T-helper 2 cell treated with Interferon-gamma antibody and Interleukin-4, amounts not matched to agents 5 μg/mL and 100 μg/mL, for 36 hours (primary cell): ENCODE results near the gene ZSWIM3.

ENCODE experiments used
- DNase-seq: peaks from one replicate; pipeline ENCODE4 v3.0.0; 2021; ENCODE audit warnings: low spot score
- H3K27ac Mint-ChIP-seq: one replicate; pipeline ENCODE4 v1.8.0; 2021; ENCODE audit warnings: mild to moderate bottlenecking, mixed read lengths
- H3K27me3 Mint-ChIP-seq: one replicate; pipeline ENCODE4 v1.8.0; 2021; ENCODE audit warnings: low read depth, mixed read lengths
- H3K36me3 Mint-ChIP-seq: one replicate; pipeline ENCODE4 v1.8.0; 2021; ENCODE audit warnings: low read depth, mixed read lengths
- H3K4me1 Mint-ChIP-seq: one replicate; pipeline ENCODE4 v1.8.0; 2021; ENCODE audit warnings: low read depth, mixed read lengths
- H3K4me3 Mint-ChIP-seq: one replicate; pipeline ENCODE4 v1.8.0; 2022; ENCODE audit warnings: mild to moderate bottlenecking, moderate library complexity, mixed read lengths
- H3K9me3 Mint-ChIP-seq: one replicate; pipeline ENCODE4 v1.8.0; 2021; ENCODE audit warnings: mixed read lengths

ZSWIM3 gene

DNA sequence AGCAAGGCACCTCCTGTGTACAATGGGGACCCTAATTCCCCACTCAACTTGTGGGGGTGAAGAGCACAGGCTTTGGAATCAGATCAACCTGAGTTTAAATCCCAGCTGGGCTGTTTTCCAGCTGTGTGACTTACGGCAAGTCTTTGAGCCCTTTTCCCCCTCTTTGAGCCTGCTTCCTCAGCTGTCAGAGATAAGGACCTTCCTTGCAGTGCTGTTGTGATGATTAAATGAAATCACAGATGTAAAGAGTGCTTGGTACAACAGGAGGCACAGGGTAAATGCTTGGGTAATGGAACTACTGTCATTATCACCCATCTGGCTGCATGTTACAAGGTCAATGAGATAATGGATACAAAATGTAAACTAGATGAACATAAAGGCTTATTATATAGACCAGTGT, 20.6 kb upstream of the ZSWIM3 start:
- no peak overlapping the region for H3K4me3 Mint-ChIP-seq
- H3K9me3 Mint-ChIP-seq = no peaks in the 10 kb centered on the region
- peaks cover 7% of the 10 kb centered on the region for H3K27me3 Mint-ChIP-seq
- no peaks in the 10 kb centered on the region for H3K36me3 Mint-ChIP-seq
- DNase-seq = no peak
- H3K27ac Mint-ChIP-seq = no peak overlapping the region
- peaks cover 20% of the 10 kb centered on the region for H3K4me1 Mint-ChIP-seq

DNA sequence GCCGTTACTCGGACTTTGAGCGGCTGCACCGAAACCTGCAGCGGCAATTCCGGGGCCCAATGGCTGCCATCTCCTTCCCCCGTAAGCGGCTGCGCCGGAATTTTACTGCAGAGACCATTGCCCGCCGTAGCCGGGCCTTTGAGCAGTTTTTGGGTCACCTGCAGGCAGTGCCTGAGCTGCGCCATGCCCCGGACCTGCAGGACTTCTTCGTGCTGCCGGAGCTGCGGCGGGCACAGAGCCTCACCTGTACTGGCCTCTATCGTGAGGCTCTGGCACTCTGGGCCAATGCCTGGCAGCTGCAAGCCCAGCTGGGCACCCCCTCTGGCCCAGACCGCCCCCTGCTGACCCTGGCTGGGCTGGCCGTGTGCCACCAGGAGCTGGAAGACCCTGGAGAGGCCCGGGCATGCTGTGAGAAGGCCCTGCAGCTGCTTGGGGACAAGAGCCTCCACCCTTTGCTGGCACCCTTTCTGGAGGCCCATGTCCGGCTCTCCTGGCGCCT, 16.7 kb upstream of the ZSWIM3 start:
- Mint-ChIP-seq H3K27ac (no peak overlapping the region), H3K27me3 (no peaks in the 10 kb centered on the region), H3K4me3 (no peak overlapping the region), H3K4me1 (peaks cover 2% of the 10 kb centered on the region), H3K9me3 (no peaks in the 10 kb centered on the region), H3K36me3 (peaks cover 20% of the 10 kb centered on the region)
- no peak for DNase-seq

DNA sequence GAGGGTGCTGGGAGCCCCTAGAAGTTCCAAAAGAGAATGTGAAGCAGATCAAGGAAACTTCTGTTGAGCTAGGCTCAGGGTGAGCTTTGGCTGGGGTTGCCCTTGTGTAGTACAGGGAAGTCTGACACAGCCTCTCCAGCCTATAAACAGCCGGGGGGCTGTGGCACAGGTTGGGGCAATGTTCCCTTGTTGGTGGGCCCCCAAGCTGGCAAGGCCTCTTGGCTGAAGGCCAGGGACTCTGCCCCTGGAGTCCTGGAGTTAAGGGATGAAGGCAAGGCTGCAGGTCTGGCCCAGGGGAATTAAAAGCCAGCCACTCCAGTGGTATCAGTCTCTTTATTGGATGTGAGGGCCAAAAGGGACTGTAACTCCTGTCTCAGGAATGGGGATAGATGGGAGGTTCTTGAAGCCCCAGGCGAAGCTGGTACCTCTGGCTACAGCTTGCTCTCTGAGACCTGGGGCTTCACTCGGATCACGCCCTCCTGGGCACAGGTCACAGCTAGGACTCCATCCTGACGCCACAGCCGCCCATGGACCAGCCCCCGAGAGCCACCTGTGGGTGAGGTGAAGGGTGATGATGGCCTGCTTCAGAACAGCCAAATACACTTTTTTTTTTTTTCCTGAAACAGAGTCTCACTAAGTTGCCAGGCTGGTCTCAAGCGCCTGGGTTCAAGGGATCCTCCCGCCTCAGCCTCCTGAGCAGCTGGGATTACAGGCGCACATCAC, 15.8 kb upstream of the ZSWIM3 start:
- no peak for DNase-seq
- Mint-ChIP-seq H3K27ac (no peak overlapping the region), H3K27me3 (no peaks in the 10 kb centered on the region), H3K4me1 (no peaks in the 10 kb centered on the region), H3K4me3 (no peak overlapping the region), H3K36me3 (peaks cover 20% of the 10 kb centered on the region), H3K9me3 (no peaks in the 10 kb centered on the region)

- Mint-ChIP-seq H3K36me3 (peaks cover 20% of the 10 kb centered on the region), H3K9me3 (no peaks in the 10 kb centered on the region), H3K4me1 (no peaks in the 10 kb centered on the region), H3K27me3 (no peaks in the 10 kb centered on the region), H3K4me3 (no peak overlapping the region), H3K27ac (no peak overlapping the region)
- DNase-seq = no peak
Measured at GRCh38 chr20:45842169-45842812, 15.1 kb upstream of the ZSWIM3 start.

GRCh38 chr20:45843506-45843905, 13.9 kb upstream of the ZSWIM3 start:
- no peaks in the 10 kb centered on the region for H3K27me3 Mint-ChIP-seq
- no peaks in the 10 kb centered on the region for H3K4me1 Mint-ChIP-seq
- H3K36me3 Mint-ChIP-seq = peaks cover 20% of the 10 kb centered on the region
- no peak overlapping the region for H3K4me3 Mint-ChIP-seq
- no peak for DNase-seq
- no peak overlapping the region for H3K27ac Mint-ChIP-seq
- no peaks in the 10 kb centered on the region for H3K9me3 Mint-ChIP-seq

DNA sequence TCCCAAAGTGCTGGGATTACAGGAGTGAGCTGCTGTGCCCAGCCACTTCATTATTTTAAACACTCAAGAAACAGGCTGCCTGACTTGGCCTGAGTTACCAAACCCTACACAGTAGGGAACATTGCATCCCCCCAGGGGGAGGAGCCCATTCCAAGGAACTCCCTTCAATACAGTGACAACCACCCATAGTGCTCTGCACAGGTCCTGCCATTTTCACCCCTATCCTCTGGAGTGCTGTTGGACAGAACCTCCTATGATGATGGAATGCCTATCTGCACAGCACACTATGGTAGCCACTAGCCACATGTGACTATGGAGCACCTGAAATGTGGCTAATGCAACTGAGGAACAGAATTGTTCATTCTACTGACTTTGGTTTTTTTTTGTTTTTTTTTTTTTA, 12.0 kb upstream of the ZSWIM3 start:
- DNase-seq = no peak
- no peak overlapping the region for H3K4me3 Mint-ChIP-seq
- H3K4me1 Mint-ChIP-seq = no peaks in the 10 kb centered on the region
- no peaks in the 10 kb centered on the region for H3K27me3 Mint-ChIP-seq
- no peak overlapping the region for H3K27ac Mint-ChIP-seq
- H3K36me3 Mint-ChIP-seq = peaks cover 30% of the 10 kb centered on the region
- no peaks in the 10 kb centered on the region for H3K9me3 Mint-ChIP-seq

GRCh38 chr20:45848421-45848820, 9.0 kb upstream of the ZSWIM3 start:
- Mint-ChIP-seq H3K27me3 (no peaks in the 10 kb centered on the region), H3K9me3 (no peaks in the 10 kb centered on the region), H3K27ac (no peak overlapping the region), H3K4me3 (no peak overlapping the region), H3K4me1 (peaks cover 2% of the 10 kb centered on the region), H3K36me3 (peaks cover 33% of the 10 kb centered on the region)
- DNase-seq = no peak

- Mint-ChIP-seq H3K27me3 (no peaks in the 10 kb centered on the region), H3K4me3 (no peak overlapping the region), H3K9me3 (no peaks in the 10 kb centered on the region), H3K36me3 (peaks cover 32% of the 10 kb centered on the region), H3K27ac (no peak overlapping the region), H3K4me1 (peaks cover 2% of the 10 kb centered on the region)
- DNase-seq = no peak
Measured at GRCh38 chr20:45848969-45849582, 8.3 kb upstream of the ZSWIM3 start.

DNA sequence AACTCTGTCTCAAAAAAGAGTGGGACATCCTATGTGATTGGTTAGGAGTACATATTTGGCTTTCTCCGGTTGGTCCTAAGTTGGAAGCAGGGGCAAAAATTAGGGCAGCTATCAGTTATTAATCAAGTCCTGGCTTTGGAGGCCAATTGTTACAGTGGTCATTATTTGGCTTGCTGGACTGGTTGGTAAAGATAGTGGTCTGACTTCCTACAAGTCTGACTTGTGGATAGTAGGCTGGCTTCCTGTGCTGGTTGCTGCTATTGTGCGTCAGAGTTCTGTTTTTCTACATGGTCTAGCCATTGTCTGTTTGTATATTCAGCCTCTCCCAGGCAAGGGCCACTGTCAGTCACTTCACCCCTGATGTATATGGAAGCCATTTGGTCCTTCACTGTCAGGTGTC, 7.2 kb upstream of the ZSWIM3 start:
- H3K4me1 Mint-ChIP-seq = peaks cover 8% of the 10 kb centered on the region
- no peak overlapping the region for H3K27ac Mint-ChIP-seq
- peaks cover 28% of the 10 kb centered on the region for H3K36me3 Mint-ChIP-seq
- no peaks in the 10 kb centered on the region for H3K27me3 Mint-ChIP-seq
- H3K4me3 Mint-ChIP-seq = no peak overlapping the region
- H3K9me3 Mint-ChIP-seq = no peaks in the 10 kb centered on the region
- DNase-seq = no peak

GRCh38 chr20:45850926-45851325, 6.5 kb upstream of the ZSWIM3 start:
- Mint-ChIP-seq H3K9me3 (no peaks in the 10 kb centered on the region), H3K27ac (no peak overlapping the region), H3K4me1 (peaks cover 9% of the 10 kb centered on the region), H3K4me3 (no peak overlapping the region), H3K36me3 (peaks cover 28% of the 10 kb centered on the region), H3K27me3 (no peaks in the 10 kb centered on the region)
- DNase-seq = no peak

DNA sequence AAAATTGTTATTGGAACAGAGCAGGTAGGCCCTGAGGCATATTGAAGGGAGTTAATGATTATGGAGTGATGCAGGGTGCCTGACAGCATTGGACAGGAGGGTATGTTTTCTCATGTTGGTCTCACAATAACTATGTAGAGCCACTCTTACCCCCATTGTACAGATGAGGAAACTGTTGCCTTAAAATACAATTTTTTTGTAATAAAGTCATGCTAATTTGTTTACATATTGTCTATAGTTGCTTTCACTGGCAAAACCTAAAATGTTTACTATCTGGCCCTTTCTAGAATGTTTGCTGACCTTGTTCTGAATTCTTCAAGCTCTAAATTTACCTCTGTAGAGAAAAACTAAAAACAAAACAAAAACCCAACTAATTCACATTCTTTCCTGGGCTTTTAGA, 5.9 kb upstream of the ZSWIM3 start:
- Mint-ChIP-seq H3K36me3 (peaks cover 28% of the 10 kb centered on the region), H3K4me3 (no peak overlapping the region), H3K27me3 (no peaks in the 10 kb centered on the region), H3K9me3 (no peaks in the 10 kb centered on the region), H3K4me1 (peaks cover 10% of the 10 kb centered on the region), H3K27ac (no peak overlapping the region)
- DNase-seq = no peak

DNA sequence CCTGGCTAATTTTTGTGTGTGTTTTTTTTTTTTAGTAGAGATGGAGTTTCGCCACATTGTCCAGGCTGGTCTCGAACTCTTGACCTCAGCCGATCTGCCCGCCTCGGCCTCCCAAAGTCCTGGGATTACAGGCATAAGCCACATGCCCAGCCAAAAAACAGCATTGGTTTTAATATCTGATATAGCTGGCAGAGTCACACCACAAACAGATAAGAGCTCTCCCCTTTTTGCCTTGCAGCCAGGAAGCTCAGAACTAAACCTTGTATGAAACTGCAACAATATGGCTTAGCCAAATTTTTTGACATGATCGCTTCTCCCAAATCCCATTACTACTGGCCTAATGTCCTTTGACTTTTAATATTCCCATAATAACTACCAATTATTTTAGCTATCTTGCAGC, 5.1 kb upstream of the ZSWIM3 start:
- Mint-ChIP-seq H3K4me3 (no peak overlapping the region), H3K4me1 (peaks cover 11% of the 10 kb centered on the region), H3K9me3 (no peaks in the 10 kb centered on the region), H3K36me3 (peaks cover 28% of the 10 kb centered on the region), H3K27me3 (no peaks in the 10 kb centered on the region), H3K27ac (no peak overlapping the region)
- no peak for DNase-seq

DNA sequence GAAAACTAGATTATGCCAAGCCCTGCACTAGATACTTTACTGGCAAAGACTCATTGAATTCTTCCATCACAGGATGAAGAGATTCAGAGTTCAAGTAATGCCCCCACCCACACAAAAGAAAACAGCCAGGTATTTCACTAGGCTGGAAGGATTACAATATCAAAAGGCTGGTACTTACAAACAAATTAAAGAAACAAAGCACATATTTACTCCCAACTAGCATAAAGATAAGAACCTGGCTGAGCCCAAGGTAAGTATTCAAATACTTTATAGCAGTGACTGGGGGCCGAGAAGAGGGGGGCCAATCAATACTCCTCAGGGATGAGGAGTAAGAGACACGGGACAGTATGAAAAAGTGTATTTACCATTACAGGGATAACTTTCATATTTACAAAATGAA, 3.9 kb upstream of the ZSWIM3 start:
- DNase-seq = no peak
- no peak overlapping the region for H3K4me3 Mint-ChIP-seq
- peaks cover 28% of the 10 kb centered on the region for H3K36me3 Mint-ChIP-seq
- no peaks in the 10 kb centered on the region for H3K9me3 Mint-ChIP-seq
- no peaks in the 10 kb centered on the region for H3K27me3 Mint-ChIP-seq
- H3K27ac Mint-ChIP-seq = no peak overlapping the region
- H3K4me1 Mint-ChIP-seq = peaks cover 21% of the 10 kb centered on the region

GRCh38 chr20:45857882-45858216, 435 bp downstream of the ZSWIM3 start:
- Mint-ChIP-seq H3K27ac (peak overlapping the region; percentile 99), H3K4me1 (peaks cover 36% of the 10 kb centered on the region), H3K4me3 (peak overlapping the region; percentile 98), H3K9me3 (no peaks in the 10 kb centered on the region), H3K36me3 (peaks cover 9% of the 10 kb centered on the region), H3K27me3 (no peaks in the 10 kb centered on the region)
- no peak for DNase-seq
